Testis (tissue), 2 donors: Measurements from ENCODE around the gene CSN3.

Experiments
- POLR2A ChIP-seq: fragments of 450-650 bp; IDR thresholded peaks from one replicate; pipeline ENCODE4 v1.6.1; 2017; ENCODE audit warnings: antibody characterized with exemption, mild to moderate bottlenecking, moderate library complexity
- TF ChIP-seq, protein P1 (sequence below), 3 experiments: fragments of 450-650 bp in 2 of 3; fragments of 200-600 bp in 1 of 3; sonication (generic) in 1 of 3; IDR thresholded peaks; one replicate each; pipeline ENCODE4 v1.5.1; 2016 to 2019; ENCODE audit warnings: antibody characterized with exemption in 3 of 3, mild to moderate bottlenecking in 2 of 3, moderate library complexity in 1 of 3

DNA sequence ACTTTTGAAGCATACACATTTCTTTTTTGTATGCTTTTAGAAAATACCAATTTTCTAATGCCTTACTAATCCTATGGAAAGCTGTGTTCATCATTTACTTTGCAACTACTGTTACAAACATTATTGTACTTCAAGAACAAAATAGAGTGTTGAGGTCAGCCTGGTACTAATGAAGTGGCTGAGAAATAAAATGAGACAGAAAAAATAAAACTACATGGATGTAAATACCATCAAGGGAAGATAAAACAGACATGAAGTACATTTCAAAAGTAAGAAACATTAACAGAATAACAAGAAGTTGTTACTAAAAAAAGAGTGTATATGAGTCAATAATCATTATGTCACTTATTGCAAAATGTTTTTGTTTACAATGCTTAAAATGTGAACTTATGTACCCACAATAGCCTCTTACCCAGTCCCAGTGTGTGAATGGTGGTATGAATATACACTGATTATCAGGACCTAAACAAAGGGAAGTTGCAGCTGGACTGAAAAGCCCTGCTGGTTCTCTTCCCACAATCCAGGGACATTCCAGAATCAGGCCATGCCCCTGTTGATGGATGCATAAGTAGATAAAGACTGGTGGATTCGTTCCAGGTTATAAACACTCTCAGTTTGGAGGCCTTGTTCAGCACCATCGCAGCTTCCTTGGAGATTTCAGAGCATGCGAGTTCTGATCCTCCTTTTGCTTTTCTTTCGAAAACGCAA lies 2.4 kb upstream of the CSN3 start:
- no peak for TF ChIP-seq POLR2A
- TF ChIP-seq, protein P1, sequence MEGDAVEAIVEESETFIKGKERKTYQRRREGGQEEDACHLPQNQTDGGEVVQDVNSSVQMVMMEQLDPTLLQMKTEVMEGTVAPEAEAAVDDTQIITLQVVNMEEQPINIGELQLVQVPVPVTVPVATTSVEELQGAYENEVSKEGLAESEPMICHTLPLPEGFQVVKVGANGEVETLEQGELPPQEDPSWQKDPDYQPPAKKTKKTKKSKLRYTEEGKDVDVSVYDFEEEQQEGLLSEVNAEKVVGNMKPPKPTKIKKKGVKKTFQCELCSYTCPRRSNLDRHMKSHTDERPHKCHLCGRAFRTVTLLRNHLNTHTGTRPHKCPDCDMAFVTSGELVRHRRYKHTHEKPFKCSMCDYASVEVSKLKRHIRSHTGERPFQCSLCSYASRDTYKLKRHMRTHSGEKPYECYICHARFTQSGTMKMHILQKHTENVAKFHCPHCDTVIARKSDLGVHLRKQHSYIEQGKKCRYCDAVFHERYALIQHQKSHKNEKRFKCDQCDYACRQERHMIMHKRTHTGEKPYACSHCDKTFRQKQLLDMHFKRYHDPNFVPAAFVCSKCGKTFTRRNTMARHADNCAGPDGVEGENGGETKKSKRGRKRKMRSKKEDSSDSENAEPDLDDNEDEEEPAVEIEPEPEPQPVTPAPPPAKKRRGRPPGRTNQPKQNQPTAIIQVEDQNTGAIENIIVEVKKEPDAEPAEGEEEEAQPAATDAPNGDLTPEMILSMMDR (IDR thresholded peaks at IDR 0.05) = no peak
